HG02852 (cell line): ENCODE measurements around the gene MERTK.
"Not testable (repeated sequence)": the region's sequence is repeated elsewhere in the genome, so short reads cannot be mapped to it uniquely, and the experiment has no call there.

Source experiments
- ATAC-seq: cut with Tn5 transposase; IDR thresholded peaks from one replicate; pipeline ENCODE4 v1.9.1; 2021; ENCODE audit warnings: mild to moderate bottlenecking, moderate library complexity; ENCODE audit not compliant: unreplicated experiment

MERTK gene

DNA sequence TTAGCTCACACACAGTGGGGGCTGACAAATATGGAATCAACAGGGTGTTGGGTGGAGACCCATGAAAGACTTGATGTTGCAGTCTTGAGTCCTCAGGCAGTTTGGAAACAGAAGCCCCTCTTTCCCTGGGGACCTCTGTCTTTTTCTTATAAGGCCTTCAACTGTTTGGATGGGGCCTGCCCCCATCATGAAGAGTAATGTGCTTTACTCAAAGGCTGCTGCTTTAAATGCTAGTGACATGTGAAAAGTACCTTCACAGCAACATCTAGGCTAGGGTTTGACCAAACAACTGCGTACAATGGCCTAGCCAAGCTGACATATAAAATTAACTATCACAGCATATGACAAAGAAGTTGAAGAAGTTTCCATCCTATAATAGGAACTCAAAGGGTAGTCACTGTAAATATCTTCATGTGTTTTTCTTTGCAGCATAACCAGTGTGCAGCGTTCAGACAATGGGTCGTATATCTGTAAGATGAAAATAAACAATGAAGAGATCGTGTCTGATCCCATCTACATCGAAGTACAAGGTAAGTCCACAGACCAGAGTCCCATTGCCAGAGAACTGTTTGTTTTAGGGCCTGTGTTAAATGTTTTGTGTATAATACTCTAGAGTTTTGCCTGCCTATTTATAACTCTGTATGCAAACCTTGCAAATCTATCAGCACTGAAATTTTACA is 46.3 kb downstream of the MERTK start:
- ATAC-seq, result no peak

DNA sequence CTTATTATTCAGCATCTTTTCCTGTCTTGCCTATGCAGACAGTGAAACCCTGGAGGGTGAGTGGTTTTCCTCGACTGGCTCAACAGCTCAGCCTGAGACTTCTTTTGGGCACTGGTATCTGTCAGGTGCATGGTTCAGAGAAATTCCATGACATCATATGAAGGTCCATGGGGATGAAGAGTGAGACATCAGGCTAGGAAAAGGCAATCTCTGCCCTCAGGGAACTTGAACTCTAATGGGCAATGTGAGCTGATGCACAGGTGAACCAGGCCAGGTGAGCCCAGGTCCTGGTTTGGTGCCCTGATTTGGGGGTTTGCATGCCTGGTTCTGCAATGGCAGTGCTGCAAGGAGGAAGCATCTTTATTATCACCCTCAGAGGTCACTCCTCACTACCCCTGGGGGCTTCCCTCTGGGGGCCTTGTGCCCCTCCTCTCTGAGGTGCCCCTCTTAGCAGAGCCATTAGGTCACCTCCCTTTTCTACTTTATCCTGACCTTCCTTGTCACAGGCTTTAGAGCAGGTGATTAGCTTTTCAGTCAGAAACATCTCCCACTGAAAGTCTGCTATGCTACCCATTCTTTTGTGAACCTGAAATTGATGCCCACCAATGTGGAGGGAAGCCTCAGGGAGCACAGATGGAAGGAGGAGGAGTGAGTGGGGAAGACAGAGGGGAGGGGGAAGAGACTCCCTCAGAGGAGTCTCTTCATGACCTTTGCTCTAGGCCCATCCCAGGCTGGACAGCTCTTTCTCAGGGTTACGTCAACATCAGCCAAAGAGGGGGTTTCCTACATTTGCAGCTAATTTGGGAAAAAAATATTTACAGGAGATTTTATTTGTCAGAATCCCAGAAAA is 47.3 kb downstream of the MERTK start:
- ATAC-seq, result no peak

DNA sequence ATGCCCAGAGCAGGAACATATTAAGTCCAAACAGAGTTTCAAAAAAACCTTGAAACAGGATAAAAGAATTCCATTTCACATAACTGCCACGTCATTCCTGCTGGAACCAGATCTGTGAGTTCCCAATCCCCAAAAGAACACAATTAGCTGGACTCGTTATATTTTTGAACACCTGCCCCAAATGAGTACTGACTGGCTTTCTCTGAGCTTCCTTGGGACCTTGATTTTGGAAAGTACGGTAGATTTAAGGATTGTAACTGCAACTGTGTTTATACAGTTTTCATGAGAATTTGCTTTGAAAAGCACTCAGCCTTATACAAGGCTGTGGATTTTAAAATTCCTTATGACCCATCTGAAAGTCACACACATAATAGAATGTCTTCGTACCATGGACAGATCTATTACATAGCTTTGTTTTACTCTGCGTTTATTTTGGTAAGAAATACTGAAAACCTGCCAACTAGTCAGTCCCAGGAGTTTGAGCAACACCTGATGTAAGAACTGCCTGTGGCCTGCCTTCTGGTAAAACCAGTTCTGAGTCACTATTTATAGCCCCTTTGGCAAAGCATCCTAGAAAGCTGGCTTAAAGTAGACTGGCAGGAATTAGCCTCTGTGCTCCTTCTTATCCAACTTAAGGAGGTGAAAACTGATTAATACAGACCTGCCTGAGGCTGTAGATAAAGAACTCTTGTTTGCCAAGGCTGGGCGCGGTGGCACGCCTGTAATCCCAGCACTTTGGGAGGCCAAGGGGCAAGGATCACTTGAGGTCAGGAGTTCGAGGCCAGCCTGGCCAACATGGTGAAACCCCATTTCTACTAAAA is 48.1 kb downstream of the MERTK start:
- no peak for ATAC-seq

DNA sequence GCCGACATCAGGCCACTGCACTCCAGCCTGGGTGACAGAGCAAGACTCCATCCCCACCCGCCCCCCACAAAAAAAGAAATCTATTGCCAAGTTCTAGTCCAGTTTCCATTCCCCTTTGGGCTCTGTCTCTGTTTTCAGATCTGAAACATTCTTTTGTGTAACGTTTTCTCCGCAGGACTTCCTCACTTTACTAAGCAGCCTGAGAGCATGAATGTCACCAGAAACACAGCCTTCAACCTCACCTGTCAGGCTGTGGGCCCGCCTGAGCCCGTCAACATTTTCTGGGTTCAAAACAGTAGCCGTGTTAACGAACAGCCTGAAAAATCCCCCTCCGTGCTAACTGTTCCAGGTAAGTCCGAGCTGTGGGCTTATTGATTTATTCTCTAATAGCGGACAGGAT is 48.8 kb downstream of the MERTK start:
- ATAC-seq, result no peak

DNA sequence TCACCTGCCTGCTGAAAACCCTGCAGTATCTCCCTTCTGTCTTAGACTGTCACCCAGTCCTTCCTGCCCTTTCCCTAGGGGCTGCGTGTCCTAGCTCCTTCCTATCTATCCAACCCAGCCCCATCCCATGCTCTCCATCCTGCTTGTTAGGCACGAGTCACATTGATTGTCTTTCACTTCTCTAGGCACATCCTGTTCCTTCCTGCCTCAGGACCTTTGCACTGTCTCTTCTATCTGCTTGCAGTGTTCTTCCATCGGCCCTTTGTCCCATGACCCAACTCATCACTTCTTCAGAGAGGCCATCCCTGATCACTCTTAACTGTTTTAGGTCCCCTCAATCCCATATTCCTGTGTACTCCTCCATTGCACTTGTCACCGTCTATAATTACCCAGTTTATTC is 50.4 kb downstream of the MERTK start:
- no peak for ATAC-seq

DNA sequence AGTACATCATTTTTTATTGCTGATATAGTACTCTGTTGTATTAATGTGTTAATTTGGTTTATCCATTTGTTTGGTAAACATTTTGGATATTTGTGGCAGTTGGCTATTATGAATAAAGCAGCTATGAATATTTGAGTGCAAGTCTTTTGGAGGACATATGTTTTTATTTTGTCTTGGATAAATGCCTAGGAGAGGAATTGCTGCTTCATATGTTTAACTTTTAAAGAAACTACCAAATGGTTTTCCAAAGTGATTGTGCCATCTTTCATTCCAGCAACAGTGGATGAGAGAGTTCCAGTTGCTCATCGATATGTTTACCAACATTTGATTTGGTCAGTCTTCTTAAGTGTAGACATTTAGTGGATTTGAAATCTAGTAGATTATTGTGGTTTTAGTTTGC is 51.8 kb downstream of the MERTK start:
- no peak for ATAC-seq

DNA sequence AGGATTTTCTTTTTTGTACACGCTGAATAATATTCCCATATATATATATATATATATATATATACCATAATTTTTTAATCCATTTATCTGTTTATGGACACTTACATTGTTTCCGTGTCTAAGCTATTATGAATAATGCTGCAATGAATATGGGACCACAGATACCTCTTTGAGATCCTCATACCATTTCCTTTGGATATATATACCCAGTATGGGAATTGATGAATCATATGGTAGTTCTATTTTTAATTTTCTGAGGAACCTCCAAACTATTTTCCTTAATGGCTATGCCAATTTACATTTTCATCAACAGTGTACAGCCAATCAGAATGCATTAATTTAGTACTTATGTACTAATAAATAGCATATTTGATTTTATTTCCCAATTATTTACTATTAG is 53.1 kb downstream of the MERTK start:
- no peak for ATAC-seq

DNA sequence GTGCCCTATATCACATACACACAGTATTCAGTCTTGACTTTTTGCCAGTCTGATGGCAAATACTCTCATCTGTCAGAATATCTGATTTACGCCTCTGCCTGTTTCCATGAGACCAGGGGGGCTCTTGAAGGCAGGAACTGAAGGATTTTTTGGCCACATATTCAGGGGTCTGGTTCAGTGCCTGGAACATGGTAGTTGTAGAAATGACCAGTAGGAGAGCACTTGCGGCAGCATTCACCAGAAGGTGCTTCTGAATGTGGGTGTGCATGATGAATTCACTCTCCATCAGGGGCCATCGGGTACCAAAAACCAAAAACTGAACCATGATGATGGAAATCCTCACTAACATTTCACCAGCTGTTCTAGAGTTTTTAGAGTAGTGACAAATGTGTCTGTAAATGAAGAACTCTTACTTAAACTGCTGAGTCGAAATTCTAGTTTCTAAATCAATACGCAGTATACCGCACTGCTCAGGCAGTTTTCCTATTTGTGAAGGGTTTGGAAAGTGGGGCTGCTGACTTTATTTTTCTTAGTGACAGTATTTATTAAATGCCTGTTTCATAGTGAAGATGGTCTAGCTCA is 54.6 kb downstream of the MERTK start:
- ATAC-seq, result no peak

DNA sequence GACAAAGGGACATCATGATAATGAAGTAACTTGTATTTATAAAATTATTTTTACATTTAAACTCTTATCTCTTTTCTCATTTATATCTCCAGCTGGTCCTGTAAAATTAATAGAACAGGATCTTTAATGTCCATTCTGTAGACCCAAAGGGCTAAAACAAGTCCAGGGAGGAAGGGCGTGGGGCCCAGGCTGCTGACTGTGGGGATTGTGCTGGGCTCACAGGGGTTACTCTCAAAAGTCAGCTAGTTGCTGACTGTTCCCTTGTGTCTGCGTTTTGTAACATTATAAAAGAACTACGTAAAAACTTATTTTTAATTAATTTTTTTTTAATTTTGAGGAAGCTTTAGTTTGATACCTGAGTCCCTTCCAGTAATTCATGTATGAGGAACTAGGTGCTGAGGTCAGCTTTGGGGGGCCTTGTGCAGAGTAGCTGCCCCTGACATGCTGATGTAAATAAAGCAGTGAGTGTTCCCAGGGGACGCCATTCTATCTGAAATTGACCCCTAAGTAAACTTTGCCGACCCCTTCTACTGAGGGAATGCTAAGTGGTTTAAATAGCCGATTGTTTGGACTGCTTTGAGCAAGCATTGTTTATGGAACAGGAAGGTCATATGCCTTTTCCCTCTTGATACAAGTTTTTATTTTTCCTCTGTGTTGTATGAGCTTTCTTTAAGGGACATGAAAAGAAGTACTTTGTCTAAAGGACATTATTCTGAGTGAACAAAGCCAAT is 56.4 kb downstream of the MERTK start:
- ATAC-seq, result no peak

DNA sequence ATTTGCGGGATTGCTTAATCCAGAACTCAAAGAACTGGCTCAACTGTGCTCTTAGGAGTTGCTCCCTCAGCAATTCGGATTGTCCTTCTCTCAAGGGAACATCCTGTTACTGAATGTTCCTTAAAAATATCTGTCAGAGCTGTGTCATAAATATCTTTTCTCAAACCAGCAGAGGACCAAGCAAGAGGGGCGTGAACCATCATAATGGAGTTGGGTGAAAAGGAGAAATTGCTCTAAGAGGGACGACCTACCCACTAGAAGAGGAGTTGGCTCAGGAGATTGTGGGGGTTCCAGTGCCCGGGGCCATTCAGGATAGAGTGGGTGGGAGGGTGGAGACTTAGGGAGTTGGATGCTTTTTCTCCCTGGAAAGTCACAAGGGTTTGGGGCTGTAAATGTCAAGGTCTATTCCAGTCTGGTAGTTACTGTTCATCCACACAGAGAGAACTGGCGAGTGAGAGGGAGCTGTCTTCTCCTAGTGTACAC is 59.5 kb downstream of the MERTK start:
- no peak for ATAC-seq

DNA sequence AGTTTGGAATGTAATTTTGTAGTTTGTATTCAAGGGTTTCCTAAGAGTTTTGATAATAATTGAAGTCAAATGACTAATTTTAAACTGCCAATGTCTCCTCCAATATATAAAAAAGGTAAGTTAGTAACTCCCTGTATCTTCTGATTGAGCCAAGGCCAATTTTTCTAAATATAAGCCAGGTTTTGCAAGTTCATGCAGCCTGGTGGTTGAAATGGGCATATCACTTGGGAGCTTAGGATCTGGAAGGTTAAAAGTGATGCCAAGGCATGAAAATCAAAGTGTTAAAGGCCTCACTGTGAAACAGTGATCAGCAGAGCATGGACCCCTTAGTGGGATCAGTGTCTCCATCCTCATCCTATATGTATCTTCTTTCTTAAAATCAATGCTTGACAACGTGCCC is 60.5 kb downstream of the MERTK start:
- ATAC-seq, result no peak

DNA sequence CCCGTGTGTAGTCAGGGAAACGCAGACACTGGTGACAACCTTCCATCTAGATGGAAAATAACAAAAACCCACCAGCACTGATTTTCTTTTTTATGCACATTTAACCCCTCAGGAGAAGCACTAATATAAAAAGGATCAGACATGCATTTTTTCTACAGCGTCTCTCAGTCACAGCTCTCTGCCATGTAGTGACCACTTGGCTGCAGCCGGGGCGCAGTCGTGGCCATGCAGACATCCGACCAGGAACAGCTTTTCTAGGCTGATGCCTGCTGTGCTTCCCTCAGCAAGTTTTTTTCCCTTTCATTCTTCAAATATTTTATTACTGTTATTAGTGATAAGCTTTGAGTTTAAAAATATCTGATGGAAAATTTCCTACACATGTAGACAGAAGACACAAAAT is 63.3 kb downstream of the MERTK start:
- ATAC-seq, result no peak

DNA sequence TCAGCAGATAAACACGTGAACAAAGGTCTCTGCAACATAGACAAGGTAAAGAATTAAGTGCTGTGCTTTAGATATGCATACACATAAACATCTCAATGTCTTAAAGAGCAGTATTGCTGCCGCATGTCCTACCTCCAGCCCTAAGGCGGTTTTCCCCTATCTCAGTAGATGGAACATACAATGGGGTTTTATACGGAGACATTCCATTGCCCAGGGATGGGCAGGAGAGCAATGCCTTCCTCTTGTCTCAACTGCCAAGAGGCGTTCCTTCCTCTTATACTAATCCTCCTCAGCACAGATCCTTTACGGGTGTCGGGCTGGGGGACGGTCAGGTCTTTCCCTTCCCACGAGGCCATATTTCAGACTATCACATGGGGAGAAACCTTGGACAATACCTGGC is 64.7 kb downstream of the MERTK start:
- ATAC-seq, result not testable (repeated sequence)

DNA sequence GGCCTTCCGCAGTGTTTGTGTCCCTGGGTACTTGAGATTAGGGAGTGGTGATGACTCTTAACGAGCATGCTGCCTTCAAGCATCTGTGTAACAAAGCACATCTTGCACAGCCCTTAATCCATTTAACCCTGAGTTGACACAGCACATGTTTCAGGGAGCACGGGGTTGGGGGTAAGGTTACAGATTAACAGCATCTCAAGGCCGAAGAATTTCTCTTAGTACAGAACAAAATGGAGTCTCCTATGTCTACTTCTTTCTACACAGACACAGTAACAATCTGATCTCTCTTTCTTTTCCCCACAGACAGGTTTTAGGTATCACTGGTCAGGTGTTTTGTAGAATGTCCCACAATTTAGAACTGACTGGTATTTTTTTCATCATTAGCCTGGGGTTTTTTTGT is 65.1 kb downstream of the MERTK start:
- not testable (repeated sequence) for ATAC-seq

DNA sequence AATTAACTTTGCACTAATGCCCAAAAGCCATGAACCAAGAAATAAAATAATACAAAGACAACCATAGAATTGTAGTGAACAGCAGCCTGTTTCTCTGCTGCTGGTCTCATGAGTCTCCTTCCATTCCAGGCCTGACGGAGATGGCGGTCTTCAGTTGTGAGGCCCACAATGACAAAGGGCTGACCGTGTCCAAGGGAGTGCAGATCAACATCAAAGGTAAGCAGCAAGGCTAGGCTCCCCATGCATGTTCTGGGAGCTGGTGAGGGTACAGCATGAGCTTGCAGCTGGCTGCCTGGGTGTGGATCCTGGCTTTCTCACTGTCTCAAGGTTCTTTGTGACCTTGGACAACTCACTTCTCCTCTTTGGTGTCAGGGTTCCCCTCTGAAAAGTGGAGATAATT is 66.7 kb downstream of the MERTK start:
- no peak for ATAC-seq

DNA sequence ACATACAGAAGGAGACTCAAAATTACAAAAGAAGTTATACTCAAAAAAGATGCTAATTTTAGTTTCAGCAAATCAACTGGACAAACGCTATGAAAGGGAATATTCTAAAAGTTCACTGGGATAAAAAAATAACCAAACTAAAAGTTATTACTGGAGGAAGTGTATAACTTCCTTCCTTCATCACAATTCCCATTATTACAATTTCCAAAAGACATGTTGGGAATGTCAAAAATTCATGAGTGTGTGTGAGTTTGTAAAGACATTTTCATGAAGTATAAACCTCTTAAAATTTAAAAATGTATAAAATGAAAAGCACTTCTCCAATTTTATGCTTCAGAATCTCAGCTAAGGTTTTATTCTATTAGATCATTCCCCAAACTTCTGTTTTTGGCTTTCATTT is 67.8 kb downstream of the MERTK start:
- no peak for ATAC-seq

DNA sequence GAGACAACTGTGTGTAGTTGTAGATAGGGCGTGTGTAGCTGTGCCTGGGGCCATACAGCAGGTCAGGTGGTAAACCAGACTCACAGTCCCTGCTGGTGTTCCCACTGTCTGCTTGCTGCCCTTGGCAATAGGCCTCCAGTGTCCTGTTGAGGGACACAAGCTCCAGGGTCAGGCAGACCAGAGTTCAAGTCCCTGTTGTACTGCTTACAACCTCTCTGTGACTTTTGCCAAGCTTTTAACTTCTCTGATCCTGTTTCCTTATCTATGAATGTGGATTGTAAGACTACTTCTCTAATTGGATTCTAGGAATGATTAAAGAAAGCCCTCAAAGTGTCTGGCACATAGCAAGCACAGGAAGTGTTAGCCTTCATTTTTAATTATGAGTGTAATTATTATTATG is 68.6 kb downstream of the MERTK start:
- no peak for ATAC-seq

DNA sequence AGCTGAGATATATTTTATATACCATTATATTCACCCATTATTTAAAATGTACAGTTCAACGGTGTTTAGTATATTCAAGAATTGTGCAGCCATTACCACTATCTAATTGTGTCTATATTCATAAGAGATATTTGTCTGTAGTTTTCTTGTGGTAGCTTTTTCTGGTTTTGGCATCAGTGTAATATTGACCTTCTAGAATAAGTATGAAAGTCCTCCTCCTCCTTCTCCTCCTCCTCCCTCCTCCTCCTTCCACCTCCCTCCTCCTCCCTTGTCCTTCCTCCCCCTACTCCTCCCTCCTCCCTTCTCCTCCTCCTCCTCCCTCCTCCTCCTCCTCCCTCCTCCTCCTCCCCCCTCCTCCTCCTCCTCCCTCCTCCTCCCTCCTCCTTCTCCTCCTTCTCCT is 72.0 kb downstream of the MERTK start:
- ATAC-seq, result no peak

DNA sequence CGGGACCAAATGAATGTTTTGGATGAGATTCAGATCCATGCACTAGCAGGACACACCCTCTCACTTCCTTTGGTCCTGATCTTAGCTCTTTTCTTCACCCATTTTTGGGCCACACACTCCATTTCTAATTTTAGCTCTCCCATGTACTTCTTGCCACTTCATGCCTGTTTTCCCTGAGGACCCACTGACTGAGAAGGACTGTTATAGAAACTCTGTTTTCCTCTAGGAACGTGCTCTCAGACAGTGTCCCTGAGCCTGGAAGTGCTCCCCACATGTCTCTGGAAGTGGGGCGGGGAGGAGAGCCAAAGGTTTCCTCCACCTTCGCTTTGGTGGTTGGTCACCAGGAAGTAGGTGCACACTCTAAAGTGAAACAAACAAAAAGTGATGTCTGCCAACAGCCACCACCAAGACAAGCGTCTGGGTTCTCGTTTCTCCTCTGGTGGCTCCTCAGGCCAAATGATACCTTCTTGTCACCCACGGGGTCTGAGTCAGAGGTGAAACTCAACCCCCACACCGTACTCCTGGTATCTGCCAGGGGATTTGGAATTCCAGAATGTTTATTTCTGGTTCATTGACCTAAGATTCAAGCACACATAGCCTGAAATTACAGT is 74.7 kb downstream of the MERTK start:
- ATAC-seq, result no peak

DNA sequence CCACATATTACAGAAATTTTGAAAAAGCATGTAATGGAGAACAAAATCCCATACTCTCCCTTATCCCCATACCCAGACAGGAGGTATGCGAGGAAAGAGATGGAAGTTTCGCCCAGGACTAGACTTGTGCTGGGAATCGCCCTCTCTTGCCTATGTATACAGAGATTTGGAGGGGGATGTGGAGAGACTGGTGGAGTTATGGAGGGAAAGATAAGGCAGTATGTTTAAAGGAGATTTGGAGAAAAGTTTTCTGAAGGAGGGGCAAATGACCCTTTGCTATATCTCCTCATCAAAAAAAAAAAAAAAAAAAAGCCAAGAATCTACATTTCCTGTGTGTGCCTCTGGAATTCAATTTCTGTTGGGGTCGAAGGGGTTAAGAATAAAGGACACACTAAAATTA is 75.3 kb downstream of the MERTK start:
- no peak for ATAC-seq
